RCC 7860 (cell line): ENCODE data around the gene CORO2B.
A peak's percentile ranks its signal among the peaks of the same experiment; 100 is the strongest.

ENCODE experiments used
- DNase-seq: peaks from one replicate; pipeline ENCODE4 v3.0.0-alpha.2; 2015; ENCODE audit warnings: low spot score
- FAIRE-seq: peaks from 2 replicates; lab custom pipeline; 2012; peaks lifted over from hg19 to GRCh38; lab: Jason Lieb, UNC

Gene CORO2B

DNA sequence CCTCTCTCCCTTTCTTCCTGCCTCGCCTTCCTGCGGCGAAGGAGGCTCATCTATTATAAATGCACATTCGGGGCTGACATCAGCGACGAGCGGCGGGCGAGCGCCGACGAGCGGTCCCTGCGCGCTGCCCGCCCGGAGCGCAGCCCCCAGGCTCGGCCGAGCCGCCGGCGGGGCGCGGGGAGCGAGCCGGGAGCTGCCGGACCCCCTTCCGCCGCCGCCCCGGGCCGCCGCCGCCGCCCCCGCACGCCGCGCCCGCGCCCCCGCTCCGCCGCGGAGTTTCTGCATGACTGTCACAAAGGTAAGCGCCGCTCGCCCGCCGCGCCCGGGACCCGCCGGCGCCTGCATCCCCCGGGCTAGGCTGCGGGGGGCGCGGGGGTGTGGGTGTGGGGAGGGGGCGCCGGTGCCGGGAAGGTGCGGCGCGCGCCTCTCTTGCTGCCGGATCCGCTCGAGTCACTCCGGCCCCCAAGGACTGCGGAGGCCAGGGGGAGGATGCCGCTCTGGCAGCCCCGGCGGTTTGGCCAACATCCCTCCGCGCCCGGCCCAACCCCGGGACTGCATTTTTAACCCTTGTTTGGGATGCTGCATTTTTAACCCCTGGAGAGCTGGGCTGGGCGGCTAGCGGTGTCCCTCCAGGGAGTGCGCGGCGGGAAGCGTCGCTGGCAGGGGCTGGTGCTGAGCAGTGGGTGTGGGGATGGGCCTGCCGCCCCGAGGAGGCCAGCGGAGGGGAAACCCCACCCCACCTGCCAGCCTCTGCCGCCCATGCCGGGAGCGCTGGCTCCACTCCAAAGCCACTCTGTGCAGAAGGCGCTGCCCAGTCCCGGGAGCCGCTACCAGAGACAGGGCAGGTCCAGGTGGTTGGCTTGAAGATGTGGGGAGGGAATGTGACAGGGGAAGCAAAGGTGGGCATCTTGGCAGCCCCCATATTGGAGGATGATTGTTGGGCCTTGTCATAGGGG lies at the start of gene CORO2B:
Gene CORO2B, plus strand, starts transcription at position 14 of the 956 bp plus-strand sequence. Its CDS starts 270 bp downstream, at position 284.
- FAIRE-seq (no peak), DNase-seq (no peak)

DNA sequence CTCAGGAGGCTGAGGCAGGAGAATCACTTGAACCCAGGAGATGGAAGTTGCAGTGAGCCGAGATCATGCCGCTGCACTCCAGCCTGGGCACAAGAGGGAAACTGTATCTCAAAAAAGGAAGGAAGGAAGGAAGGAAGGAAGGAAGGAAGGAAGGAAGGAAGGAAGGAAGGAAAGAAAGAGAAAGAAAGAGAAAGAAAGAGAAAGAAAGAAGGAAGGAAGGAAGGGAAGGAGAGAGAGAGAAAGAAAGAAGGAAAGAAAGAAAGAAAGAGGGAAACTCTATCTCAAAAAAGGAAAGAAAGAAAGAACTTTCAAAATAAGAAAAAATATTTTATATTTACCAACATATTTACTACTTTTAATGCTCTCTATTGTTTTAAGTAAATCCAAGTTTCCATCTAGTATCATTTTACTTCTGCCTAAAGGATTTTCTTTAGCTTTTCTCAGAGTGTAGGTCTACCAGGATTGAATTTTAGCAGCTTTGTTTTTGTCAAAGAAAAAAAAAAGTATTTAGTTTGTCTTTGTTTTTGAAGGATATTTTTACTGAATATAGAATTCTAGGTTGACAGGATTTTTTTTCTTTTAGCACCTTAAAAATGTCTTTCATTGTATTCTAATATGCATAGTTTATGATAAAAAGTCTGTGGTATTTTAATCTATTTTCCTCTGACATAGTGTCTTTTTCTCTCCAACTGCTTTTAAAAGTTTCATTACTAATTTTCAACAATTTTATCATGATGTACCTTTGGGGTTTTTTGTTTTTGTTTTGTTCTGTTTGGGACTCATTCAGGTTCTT lies 47.2 kb upstream of the CORO2B start:
- FAIRE-seq (no peak), DNase-seq (no peak)

DNA sequence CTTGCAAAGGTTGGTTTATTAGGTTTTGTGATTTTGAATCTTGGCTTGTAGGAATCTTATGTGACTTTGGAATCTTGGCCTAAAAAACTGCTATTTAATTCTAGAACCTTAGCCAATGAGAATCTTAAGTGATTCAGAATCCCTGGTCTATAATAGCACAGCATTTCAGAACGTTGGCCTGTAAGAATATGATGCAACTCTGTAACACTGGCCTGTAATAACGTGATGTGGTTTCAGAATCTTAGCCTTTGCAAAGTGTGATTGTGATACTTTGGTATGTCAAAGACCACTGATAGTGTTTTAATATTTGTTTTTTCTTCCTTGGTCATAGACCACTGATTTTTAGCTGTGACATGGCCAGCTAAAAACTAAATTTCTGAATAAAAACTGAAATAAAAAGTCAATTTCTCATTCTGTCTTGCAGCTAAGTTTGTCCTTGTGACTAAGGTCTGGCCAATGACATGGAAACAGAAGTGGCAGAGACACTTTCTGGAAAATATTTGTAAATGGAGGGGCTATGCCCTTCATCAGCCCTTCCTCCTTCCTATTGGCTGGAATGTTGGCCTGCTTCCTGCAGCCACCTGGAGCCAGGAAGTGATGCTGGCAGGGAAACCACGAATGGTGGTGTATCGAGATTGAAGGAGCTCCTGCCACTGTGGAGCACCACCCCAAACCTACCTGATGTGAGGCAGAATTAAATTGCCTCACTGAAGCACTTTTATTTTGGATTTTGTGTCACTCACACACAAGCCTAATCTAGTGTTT lies 42.3 kb upstream of the CORO2B start:
- DNase-seq (peak; percentile 40), FAIRE-seq (no peak)

DNA sequence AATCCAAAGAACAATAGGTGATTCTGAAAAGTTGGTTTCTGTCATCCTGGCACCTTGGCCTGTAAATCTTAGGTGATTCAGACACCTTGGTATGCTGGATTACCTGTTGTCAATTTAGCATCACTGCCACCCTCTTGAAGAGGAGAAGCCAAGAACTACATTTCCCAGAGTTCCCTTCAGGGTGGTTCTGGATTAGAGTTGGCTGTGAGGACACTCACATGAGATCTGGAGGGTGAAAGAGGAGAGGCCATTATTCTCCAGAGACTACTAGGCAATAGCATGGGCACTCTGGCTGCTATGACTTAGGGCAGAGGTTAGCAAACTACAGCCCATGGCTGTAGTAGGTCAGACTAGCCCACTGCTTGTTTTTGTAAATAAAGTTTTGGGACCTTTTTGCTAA lies 41.7 kb upstream of the CORO2B start:
- FAIRE-seq, result no peak
- DNase-seq, result no peak

- DNase-seq (no peak), FAIRE-seq (no peak)
These were observed 41.3 kb upstream of the CORO2B start for GRCh38 chr15:68537506-68537905.

- no peak for DNase-seq
- FAIRE-seq, result no peak
These were observed 40.5 kb upstream of the CORO2B start for GRCh38 chr15:68538311-68538710.

DNA sequence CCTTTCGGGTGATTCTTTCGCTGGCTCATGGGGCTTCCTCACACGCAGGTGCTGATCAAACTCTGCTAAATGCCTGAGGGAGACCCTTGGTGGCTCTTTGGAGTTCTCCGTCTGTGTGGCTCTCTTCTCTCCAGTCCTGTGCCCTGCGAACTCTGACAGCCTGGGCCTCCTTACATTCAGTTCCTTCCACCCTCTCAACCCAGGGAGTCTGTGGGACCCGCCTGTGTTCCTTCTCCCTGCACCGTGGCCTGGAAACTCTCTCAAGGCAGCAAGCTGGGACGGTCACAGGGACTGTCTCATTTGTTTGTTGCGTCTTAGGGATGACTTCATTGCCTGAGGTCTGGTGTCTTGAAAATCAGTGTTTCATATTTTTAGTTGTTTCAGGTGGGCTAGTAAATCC lies 37.0 kb upstream of the CORO2B start:
- FAIRE-seq, result no peak

GRCh38 chr15:68542348-68542747 lies 36.4 kb upstream of the CORO2B start:
- DNase-seq (no peak), FAIRE-seq (no peak)

More for the DNA sequence above, 37.0 kb upstream of the CORO2B start:
- no peak for DNase-seq

- no peak for DNase-seq
- FAIRE-seq, result no peak
These were observed 36.0 kb upstream of the CORO2B start for GRCh38 chr15:68542771-68543164.

DNA sequence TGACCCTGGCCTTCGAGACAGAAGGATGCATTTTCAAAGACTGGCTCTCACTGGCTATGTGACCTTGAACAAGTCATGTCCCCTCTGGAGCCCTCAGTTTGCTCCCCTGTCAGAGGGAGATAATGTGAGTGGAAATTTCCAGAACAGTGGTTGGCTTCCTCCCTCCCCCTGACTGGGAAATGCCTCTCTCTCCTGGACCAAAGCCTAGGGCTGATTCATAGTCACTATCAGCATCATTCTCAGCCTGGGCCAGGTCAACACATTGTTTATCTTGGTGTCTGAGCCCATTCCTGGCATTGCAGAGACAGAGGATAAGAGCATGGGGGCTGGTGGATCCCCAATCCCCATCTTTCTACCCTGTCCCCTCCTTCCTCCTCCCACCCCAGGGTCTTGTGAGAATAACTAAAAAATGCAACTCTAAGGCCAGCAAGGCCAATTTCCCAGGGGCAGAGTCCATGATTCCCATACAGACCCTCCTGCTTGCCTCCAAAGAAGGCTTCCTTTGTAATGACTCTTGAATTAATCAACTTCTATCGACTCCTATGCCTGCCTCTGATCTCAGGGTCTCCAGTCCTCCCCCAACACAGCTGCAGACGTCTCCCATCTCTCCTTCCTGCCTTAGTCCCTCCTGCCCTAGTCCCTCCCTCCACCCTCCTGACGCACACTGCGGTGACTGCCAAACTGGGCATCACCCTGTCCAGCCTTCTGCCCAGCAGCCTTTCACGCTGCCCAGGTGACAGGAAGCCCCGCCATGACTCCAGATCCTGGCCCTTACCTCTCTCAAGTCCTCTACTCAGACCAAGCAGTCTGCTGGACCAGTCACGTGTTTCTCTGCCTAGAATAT lies 35.4 kb upstream of the CORO2B start:
- FAIRE-seq, result no peak
- DNase-seq, result peak; percentile 33

DNA sequence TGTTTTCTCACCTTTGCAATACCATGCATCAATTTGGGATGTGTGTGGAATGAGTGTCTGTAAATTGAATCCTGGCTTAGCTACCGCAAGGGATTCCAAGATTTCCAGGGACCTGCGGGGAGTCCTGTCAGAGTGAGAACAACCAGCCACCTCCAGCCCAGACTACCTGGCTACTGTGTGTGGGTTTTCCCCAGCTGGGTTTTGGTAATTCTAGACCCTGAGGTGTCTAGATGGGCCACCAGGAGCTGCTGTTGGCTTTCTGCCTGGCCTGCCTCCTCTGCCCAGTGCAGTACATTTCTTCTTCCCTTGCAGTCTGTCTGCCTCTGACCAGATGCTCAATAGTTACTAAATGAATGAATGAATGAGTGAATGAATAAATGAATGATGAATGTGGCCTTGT lies 32.5 kb upstream of the CORO2B start:
- FAIRE-seq, result no peak
- DNase-seq, result no peak

DNA sequence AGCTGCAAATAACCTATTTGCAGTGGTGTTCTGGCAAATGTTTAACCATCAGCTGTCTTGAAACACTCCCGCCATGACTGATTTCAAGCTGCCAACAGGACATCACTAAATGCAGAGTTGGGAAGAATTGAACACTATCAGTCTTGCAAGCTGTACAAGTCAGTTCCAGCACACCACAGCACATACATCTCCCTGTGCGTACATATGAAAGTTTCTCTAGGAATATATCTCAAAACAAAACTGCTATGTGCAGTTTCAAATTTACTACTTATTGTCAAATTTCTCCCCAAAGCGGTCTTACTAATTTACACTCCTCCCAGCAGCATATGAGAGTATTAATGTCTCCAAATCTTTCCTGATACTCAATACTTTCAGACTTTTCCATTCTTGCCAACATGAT lies 30.4 kb upstream of the CORO2B start:
- no peak for FAIRE-seq
- no peak for DNase-seq

DNA sequence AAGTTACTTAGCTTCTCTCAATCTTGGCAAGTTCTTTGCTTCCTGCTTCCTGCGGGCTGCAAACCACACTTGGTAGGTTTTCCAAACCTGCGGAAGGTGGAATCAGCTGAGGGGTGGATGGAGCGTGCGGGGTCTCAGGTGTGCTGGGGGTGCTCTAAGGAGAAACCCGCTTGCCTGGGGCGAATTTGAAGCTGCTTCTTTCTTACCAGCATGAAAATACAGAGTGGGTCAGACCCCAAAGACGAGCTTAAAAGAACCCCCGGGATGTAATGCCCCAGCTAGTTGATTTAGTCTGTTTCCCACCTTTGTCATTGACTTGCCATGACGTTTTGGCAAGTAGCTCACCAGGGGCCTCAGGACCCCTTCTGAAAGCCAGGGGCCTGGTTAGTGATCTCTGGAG lies 28.8 kb upstream of the CORO2B start:
- DNase-seq (no peak), FAIRE-seq (no peak)

DNA sequence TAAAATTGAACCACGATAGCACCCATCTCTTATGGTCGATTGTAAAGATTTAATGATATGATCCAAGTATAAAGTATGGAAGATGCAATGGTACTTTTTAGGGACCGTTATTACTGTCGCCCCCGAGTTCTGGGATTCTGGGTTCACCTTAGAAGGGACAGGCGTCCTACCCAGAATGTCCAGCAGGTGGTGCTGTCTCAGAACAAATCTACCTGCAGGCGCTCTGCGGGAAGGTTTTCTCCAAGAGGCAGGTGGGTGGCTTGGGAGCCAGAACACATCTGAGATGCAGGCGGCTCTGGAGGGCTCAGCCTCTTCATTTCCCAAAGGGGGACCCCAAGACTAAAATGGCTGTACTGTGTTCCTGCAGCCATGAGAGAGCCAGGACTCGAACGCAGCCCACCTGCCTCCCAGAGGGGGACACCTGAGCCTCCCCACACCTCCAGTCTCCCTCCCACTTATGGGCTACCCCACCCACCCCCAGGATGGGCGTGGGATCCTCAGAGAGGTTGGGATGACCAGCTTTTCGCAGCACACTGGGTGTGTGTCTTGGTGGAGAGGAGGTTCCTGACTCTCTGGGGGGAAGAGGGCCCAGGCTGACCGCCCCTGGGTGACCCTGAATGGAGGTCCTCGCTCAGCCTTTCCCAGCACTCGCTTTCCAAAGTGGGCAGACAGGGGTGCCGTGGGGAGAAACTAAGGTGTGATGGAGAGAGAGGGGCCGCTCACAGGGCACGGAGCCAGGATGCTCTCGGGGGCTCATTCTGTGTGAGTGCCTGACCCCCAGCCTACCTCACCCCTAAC lies 28.1 kb upstream of the CORO2B start:
- FAIRE-seq, result no peak
- DNase-seq, result peak; percentile 24

- FAIRE-seq, result no peak
- no peak for DNase-seq
These were observed 27.5 kb upstream of the CORO2B start for GRCh38 chr15:68551296-68551635.

DNA sequence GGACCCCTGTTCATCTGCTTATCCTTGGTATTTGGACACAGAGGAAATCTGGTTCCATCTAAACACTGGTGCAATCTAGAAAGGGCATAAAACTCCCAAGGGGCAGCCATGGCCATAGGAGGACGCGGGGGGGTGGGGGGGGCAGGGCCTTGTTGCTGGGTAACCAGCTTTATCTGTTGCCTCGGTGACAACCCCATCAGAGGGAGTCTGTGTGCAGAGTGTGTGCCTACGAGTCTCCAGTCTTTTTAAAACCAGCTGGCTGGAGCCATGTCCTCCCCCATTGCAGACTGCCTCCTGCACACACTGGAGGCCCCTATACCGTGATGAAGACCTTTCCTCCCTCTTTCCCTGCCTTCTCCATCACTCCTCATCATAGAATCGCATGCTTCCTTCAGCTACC lies 26.4 kb upstream of the CORO2B start:
- FAIRE-seq (no peak), DNase-seq (no peak)

DNA sequence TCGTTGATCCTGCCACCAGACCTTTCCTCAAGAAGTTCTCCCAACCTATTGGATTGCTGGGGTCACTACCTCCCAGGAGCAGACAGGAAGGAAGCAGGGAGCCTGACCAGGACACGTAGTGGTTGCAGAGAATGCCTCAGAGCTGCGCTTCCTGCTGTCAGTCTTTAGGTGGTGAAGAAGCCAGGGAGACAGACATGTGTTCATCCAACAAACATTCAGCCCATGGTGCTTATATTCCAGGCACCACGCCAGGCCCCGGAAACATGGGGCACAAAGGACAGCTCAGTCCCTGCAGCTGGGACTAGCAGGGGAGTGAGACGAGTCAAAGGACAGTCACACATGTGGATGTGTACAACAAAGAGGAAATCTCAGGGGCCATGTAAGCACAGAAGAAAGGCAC lies 26.0 kb upstream of the CORO2B start:
- DNase-seq (peak; percentile 45), FAIRE-seq (no peak)

GRCh38 chr15:68553314-68553993 lies 25.3 kb upstream of the CORO2B start:
- DNase-seq (no peak), FAIRE-seq (no peak)
